Epithelial cell of proximal tubule (primary cell): ENCODE results near the gene EDNRB. TPM values are rescaled to one million over a fixed set of nuclear protein-coding genes. Genes with fewer than 3 reads are reported as not detected.

Experiments used
- DNase-seq: peaks from one replicate; pipeline ENCODE4 v3.0.0-alpha.2; 2011; ENCODE audit warnings: low read depth
- H3K4me3 ChIP-seq: 2 replicates; pipeline ENCODE4 v1.5.1; 2011; ENCODE audit warnings: low read depth, mild to moderate bottlenecking, low read length
- total RNA-seq: library from RNA; depleted of rRNA; stranded (reverse); fragments of >200 nt; gene quantifications from 2 replicates; pipeline ENCODE4 v1.2.3, GENCODE V29; 2015
- TF ChIP-seq, protein P1 (sequence below): conservative IDR thresholded peaks from 2 replicates; pipeline ENCODE4 v1.5.1; 2012; ENCODE audit warnings: low read depth, mild to moderate bottlenecking, low read length

EDNRB gene
- total RNA-seq, 1 donor from 2014 or later = 0.86 TPM

DNA sequence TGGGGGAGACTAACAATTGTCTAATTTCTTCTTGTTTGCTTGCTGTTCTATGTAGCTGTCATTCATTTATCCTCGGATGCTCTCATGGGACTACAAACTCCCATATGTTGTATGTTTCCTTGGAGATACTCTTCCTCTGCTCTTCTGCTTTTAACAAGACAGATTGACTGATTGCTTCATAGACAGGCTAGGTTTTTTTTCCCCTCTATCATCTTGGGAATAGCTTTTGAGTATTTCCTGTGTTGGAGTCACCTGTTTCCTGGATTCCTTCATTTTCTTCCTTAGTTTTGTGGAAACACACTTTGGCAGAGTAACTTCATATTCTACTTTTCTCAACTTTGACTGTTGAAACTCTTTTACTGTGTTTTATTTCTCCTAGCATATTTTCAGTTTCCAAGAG, 27.6 kb downstream of the EDNRB start:
- TF ChIP-seq, protein P1, sequence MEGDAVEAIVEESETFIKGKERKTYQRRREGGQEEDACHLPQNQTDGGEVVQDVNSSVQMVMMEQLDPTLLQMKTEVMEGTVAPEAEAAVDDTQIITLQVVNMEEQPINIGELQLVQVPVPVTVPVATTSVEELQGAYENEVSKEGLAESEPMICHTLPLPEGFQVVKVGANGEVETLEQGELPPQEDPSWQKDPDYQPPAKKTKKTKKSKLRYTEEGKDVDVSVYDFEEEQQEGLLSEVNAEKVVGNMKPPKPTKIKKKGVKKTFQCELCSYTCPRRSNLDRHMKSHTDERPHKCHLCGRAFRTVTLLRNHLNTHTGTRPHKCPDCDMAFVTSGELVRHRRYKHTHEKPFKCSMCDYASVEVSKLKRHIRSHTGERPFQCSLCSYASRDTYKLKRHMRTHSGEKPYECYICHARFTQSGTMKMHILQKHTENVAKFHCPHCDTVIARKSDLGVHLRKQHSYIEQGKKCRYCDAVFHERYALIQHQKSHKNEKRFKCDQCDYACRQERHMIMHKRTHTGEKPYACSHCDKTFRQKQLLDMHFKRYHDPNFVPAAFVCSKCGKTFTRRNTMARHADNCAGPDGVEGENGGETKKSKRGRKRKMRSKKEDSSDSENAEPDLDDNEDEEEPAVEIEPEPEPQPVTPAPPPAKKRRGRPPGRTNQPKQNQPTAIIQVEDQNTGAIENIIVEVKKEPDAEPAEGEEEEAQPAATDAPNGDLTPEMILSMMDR = no peak
- H3K4me3 ChIP-seq = no peak overlapping the region
- DNase-seq = no peak

DNA sequence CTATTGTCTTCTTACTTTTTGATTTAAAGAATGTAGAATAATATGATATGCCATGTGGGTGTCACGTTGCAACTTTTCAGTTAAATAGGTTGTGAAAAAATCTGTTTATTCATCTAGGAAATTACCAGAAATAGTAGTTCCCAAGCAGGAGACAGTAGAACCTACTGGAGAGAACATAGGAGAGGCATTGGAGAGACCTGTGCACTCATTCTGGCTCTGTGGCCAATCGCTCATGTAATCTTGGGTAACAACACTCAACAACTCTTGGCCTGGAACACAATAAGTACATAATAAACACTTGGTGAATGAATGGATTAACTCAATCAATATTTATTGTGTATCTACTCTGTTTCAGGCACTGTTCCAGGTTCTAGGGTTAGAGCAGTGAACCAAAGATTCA, 35.3 kb downstream of the EDNRB start:
- TF ChIP-seq, protein P1 = no peak
- H3K4me3 ChIP-seq = no peak overlapping the region
- no peak for DNase-seq

DNA sequence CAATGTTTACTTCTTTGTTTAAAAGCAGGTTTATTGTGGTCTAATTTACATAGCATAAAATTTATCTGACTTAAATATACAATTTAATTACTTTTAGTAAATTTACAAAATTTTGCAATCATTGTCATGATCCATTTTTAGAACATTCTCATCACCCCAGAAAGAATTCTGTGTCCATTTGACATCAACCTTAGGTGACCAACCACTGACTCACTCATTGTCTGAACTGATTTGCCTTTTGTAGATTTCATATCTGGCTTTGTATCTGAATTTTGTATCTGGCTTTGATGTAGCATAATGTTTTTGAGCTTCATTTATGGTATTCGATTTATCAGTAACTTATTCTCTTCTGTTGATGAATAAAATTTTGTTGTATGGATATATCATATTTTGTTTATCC, 40.4 kb downstream of the EDNRB start:
- TF ChIP-seq, protein P1 = no peak
- no peak overlapping the region for H3K4me3 ChIP-seq
- DNase-seq = no peak

DNA sequence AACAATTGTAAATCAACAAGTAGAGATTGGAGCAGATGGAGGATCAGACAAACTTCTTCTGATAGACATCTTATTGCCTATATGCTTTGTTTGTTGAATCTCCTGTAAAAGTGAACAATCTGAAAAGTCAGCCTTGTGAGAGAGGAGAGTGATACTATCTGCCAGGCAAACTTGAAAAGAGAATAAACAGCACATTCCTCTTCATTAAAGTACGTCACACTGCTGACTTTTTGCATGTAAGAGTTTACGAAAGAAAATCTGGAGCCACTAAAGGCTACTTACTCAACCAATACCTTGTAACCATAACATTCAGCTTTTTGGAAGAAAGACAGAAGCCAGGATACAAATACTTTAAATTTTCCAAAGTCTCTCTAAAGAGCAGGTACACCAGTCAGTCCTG, 42.5 kb downstream of the EDNRB start:
- TF ChIP-seq, protein P1 = no peak
- no peak overlapping the region for H3K4me3 ChIP-seq
- no peak for DNase-seq

DNA sequence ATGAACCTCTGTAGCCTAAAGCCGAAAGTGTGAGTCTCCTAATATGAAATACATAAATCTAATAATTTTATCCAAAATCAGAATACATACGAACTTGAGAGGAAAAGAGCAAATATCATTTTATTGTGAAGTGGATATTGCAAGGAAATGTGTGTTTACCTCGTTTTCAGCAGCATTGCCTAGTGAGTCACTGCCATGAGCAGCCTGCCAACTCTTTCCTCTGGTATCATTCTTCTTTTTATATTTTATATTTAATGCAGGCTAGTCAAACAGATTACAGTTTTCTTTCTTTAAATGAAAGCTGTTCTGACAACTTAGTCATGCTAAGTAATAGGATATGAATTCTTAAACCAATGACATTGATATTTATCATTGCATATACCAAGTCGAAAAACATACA, 44.2 kb downstream of the EDNRB start:
- no peak overlapping the region for H3K4me3 ChIP-seq
- TF ChIP-seq, protein P1 = no peak
- DNase-seq = no peak

DNA sequence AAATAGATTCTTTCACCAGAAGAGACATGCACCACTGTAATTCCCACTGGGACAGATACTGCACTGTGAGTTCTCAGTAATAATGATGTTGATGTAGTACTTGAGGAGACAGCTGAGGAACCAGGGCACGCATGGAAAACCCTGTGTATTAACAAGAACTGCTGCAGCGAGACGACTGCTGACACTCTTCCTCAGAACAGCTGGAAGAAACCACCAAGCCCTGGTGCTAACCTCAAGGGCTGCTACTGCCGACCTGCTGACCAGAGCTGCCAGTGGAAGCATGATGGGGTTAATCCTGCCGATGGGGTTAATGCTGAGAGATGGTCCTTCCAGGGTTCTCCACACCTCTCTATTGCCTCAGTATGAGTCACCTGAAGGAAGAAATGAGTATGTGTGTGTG, 45.6 kb downstream of the EDNRB start:
- no peak for DNase-seq
- TF ChIP-seq, protein P1 = no peak
- no peak overlapping the region for H3K4me3 ChIP-seq

DNA sequence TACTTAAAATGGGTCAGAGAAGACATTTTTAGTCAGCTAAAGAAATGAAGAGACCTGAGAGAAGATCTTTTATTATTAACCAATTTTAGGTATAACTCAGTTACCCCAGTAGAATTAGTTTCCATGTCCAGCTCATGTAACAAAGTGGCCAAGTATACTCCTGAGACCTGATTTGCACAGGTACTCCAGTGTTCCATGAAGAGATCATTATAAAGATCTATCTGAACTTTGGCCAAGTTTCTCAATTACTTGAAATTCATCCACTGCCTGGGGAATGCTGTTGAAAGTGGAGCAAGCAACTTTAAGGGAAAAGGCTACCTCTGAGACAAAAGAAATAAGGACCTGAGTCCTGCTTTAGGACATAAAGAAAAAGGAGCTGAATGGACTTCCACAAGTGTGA, 47.0 kb downstream of the EDNRB start:
- DNase-seq = no peak
- H3K4me3 ChIP-seq = no peak overlapping the region
- TF ChIP-seq, protein P1 = no peak
